ENCODE data around the gene VAPB. TPM values are rescaled to one million over a fixed set of nuclear protein-coding genes. Genes with fewer than 3 reads are reported as not detected.

The VAPB gene
- total RNA-seq, 5 donors from 2014 or later (not counting 1 experiment from before 2014, with no cell fraction given) = 26.4 to 35.0 (median 30.8) TPM

DNA sequence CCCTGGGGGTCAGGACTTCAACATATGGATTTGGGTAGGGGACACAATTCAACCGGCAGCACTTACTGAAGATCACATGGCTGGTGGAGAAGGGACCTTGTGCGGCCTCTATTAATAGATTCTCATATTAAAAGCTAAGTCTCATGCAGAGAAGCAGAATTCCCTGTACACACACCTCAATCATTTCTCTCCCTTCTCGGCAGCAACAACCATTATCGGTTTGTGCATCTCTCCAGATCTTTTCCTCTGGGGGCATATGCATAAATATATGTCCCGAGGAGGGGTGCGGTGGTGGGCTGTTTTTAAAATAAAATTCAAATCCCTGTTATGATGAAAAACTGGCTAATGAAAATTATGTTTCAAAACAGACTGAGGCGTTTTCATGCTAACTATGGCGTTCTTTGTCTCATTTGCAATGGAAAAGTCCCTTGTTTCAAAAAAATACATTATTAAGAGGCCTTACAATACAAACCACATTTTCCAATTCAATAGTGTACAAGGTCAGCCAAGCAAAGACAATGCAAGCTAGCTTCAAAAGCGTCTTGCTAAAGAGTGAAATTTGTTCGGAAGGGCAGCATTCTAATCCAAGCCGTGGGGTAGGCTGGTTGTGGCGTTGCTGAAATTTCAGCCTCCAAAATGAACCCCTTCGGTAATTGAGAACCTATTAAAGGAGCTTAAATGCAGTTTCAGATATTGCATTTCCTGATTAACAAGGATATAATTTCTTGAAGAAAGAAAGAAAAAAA, 108.9 kb downstream of the VAPB start:
- no peak overlapping the region for H3K4me3 ChIP-seq (ENCODE audit: control insufficient read depth in 1 of 2, extremely low read depth in 1 of 2, low read length in 1 of 2)
- no peaks in the 10 kb centered on the region for H3K9me3 ChIP-seq
- Mint-ChIP-seq H3K27ac (no peak overlapping the region), H3K4me1 (no peaks in the 10 kb centered on the region), H3K27me3 (peaks cover 2 to 6% of the 10 kb centered on the region in 2 donors), H3K4me3 (no peak overlapping the region), H3K9me3 (peaks cover 0 to 7% (median 0%) of the 10 kb centered on the region in 3 donors), H3K36me3 (no peaks in the 10 kb centered on the region)
- POLR2A ChIA-PET = no interaction called here
- no peak overlapping the region for H3K27ac ChIP-seq (ENCODE audit: low read length)
- peaks cover 0 to 15% of the 10 kb centered on the region in 2 experiments for H3K27me3 ChIP-seq (replicated peaks in 1 of 2; ENCODE audit: control insufficient read depth in 2 of 2, extremely low read depth in 1 of 2, insufficient read depth in 2 of 2, low read length in 1 of 2)
- CTCF ChIA-PET = no interaction called here
- ATAC-seq (replicated peaks in 1 of 4) (no peak), DNase-seq (no peak)
- 95% methylated on average over 6 of the region's 13 CpGs for WGBS (ENCODE audit: insufficient coverage)
- no peaks in the 10 kb centered on the region for H3K4me1 ChIP-seq (ENCODE audit: control insufficient read depth in 1 of 2, extremely low read depth in 1 of 2, insufficient read depth in 2 of 2, low read length in 2 of 2)
- H3K36me3 ChIP-seq (ENCODE audit: control insufficient read depth in 2 of 2, extremely low read depth in 1 of 2, insufficient read depth in 1 of 2, low read length in 1 of 2) = no peaks in the 10 kb centered on the region

DNA sequence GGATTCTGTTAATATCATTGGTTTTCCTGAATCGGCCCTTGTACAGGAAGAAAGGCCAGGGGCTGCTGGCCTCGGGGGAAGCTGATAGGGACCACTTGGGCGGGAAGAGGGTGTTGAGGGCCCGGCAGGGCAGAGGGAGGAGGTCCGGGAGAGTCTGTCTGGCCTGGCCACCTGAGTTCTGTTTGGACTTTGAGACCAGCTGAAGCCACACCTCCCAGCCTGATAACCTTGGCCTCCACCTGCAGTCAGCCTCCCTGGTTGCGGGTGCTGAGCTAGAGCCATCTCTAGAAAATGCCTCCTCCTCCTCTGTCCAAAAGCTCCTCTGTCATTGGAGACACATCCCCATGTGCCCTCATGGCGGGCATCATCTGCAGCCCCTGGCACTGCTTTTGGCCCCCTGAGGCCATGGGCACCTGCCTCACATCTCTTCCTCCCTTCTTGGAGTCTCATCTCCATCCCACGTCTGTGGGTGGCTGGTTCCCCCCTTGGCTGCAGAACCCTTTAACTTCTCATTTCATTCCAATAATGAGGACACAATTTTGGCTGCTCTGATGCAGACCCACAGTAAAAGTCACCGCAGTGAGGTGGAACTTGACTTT, 109.5 kb downstream of the VAPB start:
- no peaks in the 10 kb centered on the region for H3K4me1 ChIP-seq (ENCODE audit: control insufficient read depth in 1 of 2, extremely low read depth in 1 of 2, insufficient read depth in 2 of 2, low read length in 2 of 2)
- no peak overlapping the region for H3K27ac ChIP-seq (ENCODE audit: low read length)
- Mint-ChIP-seq H3K4me3 (no peak overlapping the region), H3K9me3 (peaks cover 0 to 7% (median under 1%) of the 10 kb centered on the region in 3 donors), H3K27me3 (peaks cover 2 to 6% of the 10 kb centered on the region in 2 donors), H3K27ac (no peak overlapping the region), H3K4me1 (no peaks in the 10 kb centered on the region), H3K36me3 (peaks cover 1% of the 10 kb centered on the region)
- DNase-seq (no peak), ATAC-seq (replicated peaks in 1 of 4) (no peak)
- peaks cover 0 to 15% of the 10 kb centered on the region in 2 experiments for H3K27me3 ChIP-seq (replicated peaks in 1 of 2; ENCODE audit: control insufficient read depth in 2 of 2, extremely low read depth in 1 of 2, insufficient read depth in 2 of 2, low read length in 1 of 2)
- no peaks in the 10 kb centered on the region for H3K9me3 ChIP-seq
- H3K36me3 ChIP-seq (ENCODE audit: control insufficient read depth in 2 of 2, extremely low read depth in 1 of 2, insufficient read depth in 1 of 2, low read length in 1 of 2) = no peaks in the 10 kb centered on the region
- ChIA-PET POLR2A (no interaction called here), CTCF (interaction anchor here in 1 of 2 donors (0.5 kb wide), 1 partner anchor 12 kb away, joined by 3 read pairs; no protein-coding TSS in a partner anchor)
- H3K4me3 ChIP-seq (ENCODE audit: control insufficient read depth in 1 of 2, extremely low read depth in 1 of 2, low read length in 1 of 2) = no peak overlapping the region
- WGBS (ENCODE audit: insufficient coverage) = 75% methylated on average over 6 of the region's 9 CpGs

DNA sequence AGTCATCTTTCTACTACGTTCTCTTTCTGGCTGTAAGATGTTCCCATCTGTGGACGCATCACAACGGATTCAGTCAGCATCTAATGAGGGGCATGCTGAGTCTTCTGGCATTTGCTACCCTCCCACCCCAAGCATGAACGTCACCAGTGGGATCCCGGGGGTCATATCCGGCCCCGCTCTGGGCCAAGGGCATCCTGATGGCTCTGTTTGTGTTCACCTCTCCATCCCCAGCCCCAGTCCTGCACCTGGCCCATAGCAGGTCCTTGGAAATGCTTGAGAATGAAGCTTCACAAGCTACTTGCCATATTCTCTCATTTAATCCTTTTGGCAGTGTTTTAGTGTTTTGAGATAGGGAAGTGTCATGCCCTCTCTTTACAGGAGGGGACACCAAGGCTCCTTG, 111.2 kb downstream of the VAPB start:
- Mint-ChIP-seq H3K9me3 (peaks cover 7 to 10% (median 8%) of the 10 kb centered on the region in 3 donors), H3K4me3 (no peak overlapping the region), H3K27ac (no peak overlapping the region), H3K27me3 (peaks cover 2 to 6% of the 10 kb centered on the region in 2 donors), H3K36me3 (peaks cover 4% of the 10 kb centered on the region), H3K4me1 (no peaks in the 10 kb centered on the region)
- Histone ChIP-seq H3K27me3 (replicated peaks in 1 of 2; ENCODE audit: control insufficient read depth in 2 of 2, extremely low read depth in 1 of 2, insufficient read depth in 2 of 2, low read length in 1 of 2) (peaks cover 0 to 20% of the 10 kb centered on the region in 2 experiments), H3K9me3 (no peaks in the 10 kb centered on the region), H3K27ac (ENCODE audit: low read length) (no peak overlapping the region), H3K36me3 (ENCODE audit: control insufficient read depth in 2 of 2, extremely low read depth in 1 of 2, insufficient read depth in 1 of 2, low read length in 1 of 2) (no peaks in the 10 kb centered on the region), H3K4me3 (ENCODE audit: control insufficient read depth in 1 of 2, extremely low read depth in 1 of 2, low read length in 1 of 2) (no peak overlapping the region), H3K4me1 (ENCODE audit: control insufficient read depth in 1 of 2, extremely low read depth in 1 of 2, insufficient read depth in 2 of 2, low read length in 2 of 2) (no peaks in the 10 kb centered on the region)
- no peak for DNase-seq
- WGBS (ENCODE audit: insufficient coverage) = 82% methylated on average over 7 of the region's 7 CpGs
- CTCF ChIA-PET = no interaction called here
- POLR2A ChIA-PET = no interaction called here
- ATAC-seq (replicated peaks in 1 of 4) = no peak

Other genes with a start within 250 kb of the VAPB start
- under 1 TPM in 1 of 5 donors, not detected in 4; 0.82 TPM for gene ANKRD60, start 160.6 kb upstream of the VAPB start, total RNA-seq
- 10 to 100 TPM; 15.3 to 23.0 (median 20.4) TPM for gene RAB22A, start 79.5 kb upstream of the VAPB start, total RNA-seq
- gene APCDD1L, start 126.2 kb downstream of the VAPB start, total RNA-seq = not detected